ENCODE results near the gene NCKAP5. TPM values are rescaled to one million over a fixed set of nuclear protein-coding genes. Genes with fewer than 3 reads are reported as not detected.

The NCKAP5 gene
- total RNA-seq, 1 donor from 2014 or later: 7.7 TPM

DNA sequence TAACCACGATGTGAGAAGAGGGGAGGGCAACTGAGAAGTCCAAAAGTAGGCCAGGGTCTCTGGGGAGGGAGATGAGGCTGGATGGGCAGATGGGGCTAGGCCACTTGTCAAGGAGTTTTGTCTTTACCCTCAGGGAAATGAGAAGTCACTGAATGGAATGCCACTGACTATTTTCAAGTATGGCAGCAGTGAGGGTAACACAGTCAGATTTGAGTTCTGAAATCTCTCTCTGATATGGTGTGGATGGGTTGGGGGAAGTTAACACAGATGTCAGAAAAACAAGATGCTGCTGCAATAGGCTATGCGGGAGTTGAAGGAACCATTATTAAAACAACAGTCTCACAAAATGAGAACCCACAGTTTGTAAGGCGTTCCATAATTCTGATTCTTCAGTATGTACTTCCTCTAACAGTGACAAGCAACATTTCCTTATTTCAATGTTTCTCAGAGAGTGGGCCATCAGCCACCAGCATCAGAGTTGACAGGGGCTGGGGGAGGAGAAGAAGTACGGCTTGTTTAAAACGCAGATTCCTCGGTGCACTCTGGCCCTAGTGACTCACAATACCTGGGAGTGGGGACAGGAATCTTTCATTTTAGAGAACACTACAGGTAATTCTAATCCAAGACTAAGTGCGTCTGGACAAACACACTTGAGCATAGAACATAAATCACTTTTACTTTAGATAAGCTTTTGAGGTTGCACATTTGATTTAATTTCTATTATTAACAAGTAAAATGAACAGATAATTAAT is 596.8 kb downstream of the NCKAP5 start:
- H3K9me3 Mint-ChIP-seq: no peaks in the 10 kb centered on the region
- DNase-seq (ENCODE audit: extremely low spot score, unreplicated experiment): no peak
- peaks cover 16% of the 10 kb centered on the region for H3K4me1 Mint-ChIP-seq (ENCODE audit: unreplicated experiment)
- H3K36me3 Mint-ChIP-seq: no peaks in the 10 kb centered on the region
- no peak overlapping the region for H3K4me3 Mint-ChIP-seq
- H3K27me3 Mint-ChIP-seq: peaks cover 4% of the 10 kb centered on the region
- TF ChIP-seq, protein P1, sequence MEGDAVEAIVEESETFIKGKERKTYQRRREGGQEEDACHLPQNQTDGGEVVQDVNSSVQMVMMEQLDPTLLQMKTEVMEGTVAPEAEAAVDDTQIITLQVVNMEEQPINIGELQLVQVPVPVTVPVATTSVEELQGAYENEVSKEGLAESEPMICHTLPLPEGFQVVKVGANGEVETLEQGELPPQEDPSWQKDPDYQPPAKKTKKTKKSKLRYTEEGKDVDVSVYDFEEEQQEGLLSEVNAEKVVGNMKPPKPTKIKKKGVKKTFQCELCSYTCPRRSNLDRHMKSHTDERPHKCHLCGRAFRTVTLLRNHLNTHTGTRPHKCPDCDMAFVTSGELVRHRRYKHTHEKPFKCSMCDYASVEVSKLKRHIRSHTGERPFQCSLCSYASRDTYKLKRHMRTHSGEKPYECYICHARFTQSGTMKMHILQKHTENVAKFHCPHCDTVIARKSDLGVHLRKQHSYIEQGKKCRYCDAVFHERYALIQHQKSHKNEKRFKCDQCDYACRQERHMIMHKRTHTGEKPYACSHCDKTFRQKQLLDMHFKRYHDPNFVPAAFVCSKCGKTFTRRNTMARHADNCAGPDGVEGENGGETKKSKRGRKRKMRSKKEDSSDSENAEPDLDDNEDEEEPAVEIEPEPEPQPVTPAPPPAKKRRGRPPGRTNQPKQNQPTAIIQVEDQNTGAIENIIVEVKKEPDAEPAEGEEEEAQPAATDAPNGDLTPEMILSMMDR (conservative IDR thresholded peaks at IDR 0.05): no peak
- no peak overlapping the region for H3K27ac Mint-ChIP-seq

DNA sequence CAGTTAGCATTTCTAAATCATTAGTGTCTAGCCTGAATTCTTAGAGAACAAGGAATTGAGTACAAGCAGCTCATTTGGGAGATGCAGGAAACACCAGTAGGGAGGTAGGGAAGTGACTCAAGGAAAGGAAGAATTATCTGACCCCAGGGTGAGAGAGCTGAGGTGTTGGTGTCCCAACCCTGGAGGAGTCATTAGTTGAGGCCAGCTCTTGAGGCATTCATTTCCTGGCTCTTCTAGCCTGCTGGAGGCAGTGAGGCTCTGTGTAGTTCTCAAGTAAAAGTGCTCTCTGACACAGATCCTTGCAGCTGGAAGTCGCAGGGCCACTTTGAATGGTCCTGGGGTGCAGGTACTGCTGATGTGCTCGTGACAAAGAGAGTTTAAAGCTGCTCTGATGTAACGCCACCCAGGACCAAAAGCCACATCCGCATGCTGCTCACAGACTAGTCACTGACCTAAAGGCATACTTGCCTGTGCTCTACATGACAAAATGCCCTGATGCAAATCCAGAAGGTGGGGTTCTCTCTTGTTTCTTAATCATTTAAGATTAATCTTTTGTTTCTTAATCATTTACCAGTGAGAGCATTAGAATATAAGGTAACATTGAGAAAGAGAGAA is 598.8 kb downstream of the NCKAP5 start:
- TF ChIP-seq, protein P1 (conservative IDR thresholded peaks at IDR 0.05): no peak
- H3K27me3 Mint-ChIP-seq: peaks cover 4% of the 10 kb centered on the region
- H3K4me1 Mint-ChIP-seq (ENCODE audit: unreplicated experiment): peaks cover 6% of the 10 kb centered on the region
- no peak overlapping the region for H3K27ac Mint-ChIP-seq
- no peaks in the 10 kb centered on the region for H3K9me3 Mint-ChIP-seq
- no peak for DNase-seq (ENCODE audit: extremely low spot score, unreplicated experiment)
- H3K36me3 Mint-ChIP-seq: no peaks in the 10 kb centered on the region
- H3K4me3 Mint-ChIP-seq: no peak overlapping the region

DNA sequence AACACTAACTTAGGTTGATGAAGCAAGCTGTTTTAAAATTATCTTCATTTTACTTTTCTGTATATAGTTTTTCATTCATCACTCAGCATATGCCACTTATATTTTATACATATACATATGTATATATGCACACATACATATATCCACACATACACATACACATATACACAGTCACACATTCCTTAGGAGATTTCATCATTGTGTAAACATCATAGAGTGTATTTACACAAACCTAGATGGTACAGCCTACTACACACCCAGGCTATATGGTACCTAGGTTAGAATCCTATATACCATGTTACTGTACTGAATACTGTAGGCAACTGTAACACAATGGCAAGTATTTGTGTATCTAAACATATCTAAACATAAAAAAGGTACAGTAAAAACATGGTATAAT is 602.8 kb downstream of the NCKAP5 start:
- TF ChIP-seq, protein P1 (conservative IDR thresholded peaks at IDR 0.05): no peak
- no peaks in the 10 kb centered on the region for H3K9me3 Mint-ChIP-seq
- no peak for DNase-seq (ENCODE audit: extremely low spot score, unreplicated experiment)
- H3K4me1 Mint-ChIP-seq (ENCODE audit: unreplicated experiment): peaks cover 13% of the 10 kb centered on the region
- peaks cover 4% of the 10 kb centered on the region for H3K27me3 Mint-ChIP-seq
- H3K27ac Mint-ChIP-seq: no peak overlapping the region
- no peaks in the 10 kb centered on the region for H3K36me3 Mint-ChIP-seq
- no peak overlapping the region for H3K4me3 Mint-ChIP-seq

DNA sequence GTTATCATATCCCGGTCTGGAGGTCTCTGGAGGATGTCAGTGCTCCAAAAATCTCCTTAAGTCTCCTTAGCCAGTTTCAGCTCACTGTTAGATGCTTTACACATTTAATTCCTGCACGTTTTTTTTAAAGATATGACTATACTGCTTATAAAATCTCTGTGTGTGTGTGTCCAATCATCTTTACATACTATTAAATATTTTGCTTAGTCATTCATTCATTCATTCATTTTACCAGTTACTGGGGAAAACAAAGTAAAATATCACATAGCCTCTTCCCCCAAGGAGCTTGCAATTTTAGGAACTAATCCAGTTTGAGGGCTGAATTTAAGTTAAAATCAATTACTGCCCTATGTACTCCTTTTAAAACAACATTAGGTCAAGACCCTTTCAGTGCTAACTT is 605.1 kb downstream of the NCKAP5 start:
- Mint-ChIP-seq H3K27ac (no peak overlapping the region), H3K4me1 (ENCODE audit: unreplicated experiment) (peaks cover 13% of the 10 kb centered on the region), H3K36me3 (no peaks in the 10 kb centered on the region), H3K9me3 (no peaks in the 10 kb centered on the region), H3K4me3 (no peak overlapping the region), H3K27me3 (peaks cover 4% of the 10 kb centered on the region)
- DNase-seq (ENCODE audit: extremely low spot score, unreplicated experiment): no peak
- TF ChIP-seq, protein P1 (conservative IDR thresholded peaks at IDR 0.05): no peak

DNA sequence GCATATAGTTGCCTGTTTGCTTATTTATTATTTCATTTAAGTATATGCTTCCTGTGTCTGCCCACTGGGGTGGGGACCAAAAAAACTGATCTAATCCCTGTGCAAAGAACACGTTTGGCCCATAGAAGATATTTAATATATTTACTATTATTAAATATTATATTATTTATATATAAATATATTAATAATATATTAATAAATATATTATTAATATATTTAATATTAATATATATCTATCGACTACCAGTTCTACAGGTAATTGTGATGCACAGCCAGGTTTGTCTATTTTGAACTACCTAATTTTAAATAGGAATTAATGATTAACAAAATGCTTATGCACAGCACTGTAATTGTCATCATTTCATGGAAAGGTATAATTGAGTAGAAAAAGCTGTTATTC is 609.4 kb downstream of the NCKAP5 start:
- Mint-ChIP-seq H3K9me3 (peaks cover 7% of the 10 kb centered on the region), H3K36me3 (no peaks in the 10 kb centered on the region), H3K27me3 (no peaks in the 10 kb centered on the region), H3K27ac (no peak overlapping the region), H3K4me3 (no peak overlapping the region), H3K4me1 (ENCODE audit: unreplicated experiment) (peaks cover 12% of the 10 kb centered on the region)
- DNase-seq (ENCODE audit: extremely low spot score, unreplicated experiment): no peak
- TF ChIP-seq, protein P1 (conservative IDR thresholded peaks at IDR 0.05): no peak
